Left renal cortex interstitium (tissue), 4 donors: ENCODE measurements around the gene CD37. TPM values are rescaled to one million over a fixed set of nuclear protein-coding genes. Genes with fewer than 3 reads are reported as not detected.
A peak's percentile ranks its signal among the peaks of the same experiment; 100 is the strongest.

Experiments
- DNase-seq, 4 donors: peaks; one replicate each; pipeline ENCODE4 v3.0.0-alpha.2; 2013; ENCODE audit warnings: low read depth in 4 of 4, low spot score in 2 of 4, missing footprints in 1 of 4
- polyA plus RNA-seq, 4 donors: library from polyadenylated mRNA; unstranded; fragments of 120-200 nt; gene quantifications; one replicate each; pipeline ENCODE4 v1.2.1, GENCODE V29; 2013; ENCODE audit not compliant: insufficient read length in 4 of 4

The CD37 gene
- polyA plus RNA-seq, 4 donors = 36.2 to 40.7 (median 37.5) TPM

GRCh38 chr19:49343123-49343522, 7.9 kb downstream of the CD37 start:
- no peak for DNase-seq

GRCh38 chr19:49344505-49345423, 9.6 kb downstream of the CD37 start:
- no peak for DNase-seq

GRCh38 chr19:49347191-49347590, 12.0 kb downstream of the CD37 start:
- DNase-seq = no peak

- no peak for DNase-seq
Measured at GRCh38 chr19:49347835-49348234, 12.6 kb downstream of the CD37 start.

- DNase-seq = no peak
Measured at GRCh38 chr19:49348305-49349189, 13.3 kb downstream of the CD37 start.

GRCh38 chr19:49349567-49349966, 14.4 kb downstream of the CD37 start:
- DNase-seq = no peak

- no peak for DNase-seq
Measured at GRCh38 chr19:49355909-49356353, 20.7 kb downstream of the CD37 start.

- DNase-seq = no peak
Measured at GRCh38 chr19:49356382-49356781, 21.2 kb downstream of the CD37 start.

GRCh38 chr19:49357186-49357585, 22.0 kb downstream of the CD37 start:
- DNase-seq = no peak

- no peak for DNase-seq
Measured at GRCh38 chr19:49359851-49360820, 24.9 kb downstream of the CD37 start.

- DNase-seq = peak; percentile 79 to 89 (median 86)
Measured at GRCh38 chr19:49361438-49362047, 26.3 kb downstream of the CD37 start.

- peak in 3 of 4 donors; percentile 50 to 69 (median 69) for DNase-seq
Measured at GRCh38 chr19:49362048-49362928, 27.1 kb downstream of the CD37 start, which contains the start of gene TEAD2. Gene TEAD2, minus strand, starts transcription at chr19:49362416. Its CDS starts 2,341 bp downstream, at chr19:49360075.

GRCh38 chr19:49362929-49363267, 27.7 kb downstream of the CD37 start:
- no peak for DNase-seq

- peak; percentile 93 to 95 (median 94) for DNase-seq
Measured at GRCh38 chr19:49363268-49364082, 28.3 kb downstream of the CD37 start, which contains the start of gene DKKL1. Gene DKKL1, plus strand, starts transcription at chr19:49363877. Its CDS starts 122 bp downstream, at chr19:49363999.

GRCh38 chr19:49364083-49364737, 29.0 kb downstream of the CD37 start:
- no peak for DNase-seq

- no peak for DNase-seq
Measured at GRCh38 chr19:49366110-49366509, 30.9 kb downstream of the CD37 start.

- no peak for DNase-seq
Measured at GRCh38 chr19:49368711-49369358, 33.6 kb downstream of the CD37 start.
